Caco-2 (cell line): Measurements from ENCODE around the gene MINK1. TPM values are rescaled to one million over a fixed set of nuclear protein-coding genes. Genes with fewer than 3 reads are reported as not detected.
A peak's percentile ranks its signal among the peaks of the same experiment; 100 is the strongest.
"Not testable (repeated sequence)": the region's sequence is repeated elsewhere in the genome, so short reads cannot be mapped to it uniquely, and the experiment has no call there.

Experiments used
- BruUV-seq: library from RNA; stranded (reverse); fragments of 400-500 nt; replicated peaks from 2 replicates; lab custom pipeline; 2021; lab: Mats Ljungman, UMichigan
- CTCF ChIA-PET: fragments of 300-600 bp; sonication (Branson Sonifier 250); formaldehyde crosslinking; loops from one replicate; lab custom pipeline; 2022; ENCODE audit warnings: antibody characterized with exemption; lab: Charles Lee
- POLR2A ChIA-PET: fragments of 300-600 bp; sonication (Branson Sonifier 250); formaldehyde crosslinking; loops from one replicate; lab custom pipeline; 2022; ENCODE audit warnings: antibody characterized with exemption; lab: Charles Lee
- DNase-seq, 2 experiments: peaks; one replicate each; pipeline versions ENCODE4 v3.0.0 to v3.0.0-alpha.2; 2020 to 2022
- H3K27me3 ChIP-seq: replicated peaks from 2 replicates; pipeline ENCODE4 v1.6.0; 2011; ENCODE audit warnings: low read length; ENCODE audit not compliant: control insufficient read depth, insufficient read depth
- H3K36me3 ChIP-seq: 2 replicates; pipeline ENCODE4 v1.5.1; 2011; ENCODE audit warnings: low read length; ENCODE audit not compliant: control insufficient read depth, insufficient read depth
- H3K4me1 ChIP-seq: fragments of 250-450 bp; sonication (Bioruptor Pico); 2 replicates; pipeline ENCODE4 v1.5.1; 2020; ENCODE audit warnings: mild to moderate bottlenecking
- H3K4me3 ChIP-seq: 2 replicates; pipeline ENCODE4 v1.5.1; 2011; ENCODE audit warnings: low read depth, mild to moderate bottlenecking, control low read depth, low read length
- H3K9me3 ChIP-seq: fragments of 250-450 bp; sonication (Bioruptor Pico); 2 replicates; pipeline ENCODE4 v1.5.1; 2020; ENCODE audit warnings: mild to moderate bottlenecking, moderate library complexity
- H3K27ac Mint-ChIP-seq: one replicate; pipeline ENCODE4 v1.8.0; 2022; ENCODE audit warnings: mixed read lengths; ENCODE audit not compliant: unreplicated experiment
- H3K27me3 Mint-ChIP-seq: one replicate; pipeline ENCODE4 v1.8.0; 2022; ENCODE audit warnings: mixed read lengths; ENCODE audit not compliant: insufficient read depth, unreplicated experiment
- H3K36me3 Mint-ChIP-seq: one replicate; pipeline ENCODE4 v1.8.0; 2022; ENCODE audit warnings: mild to moderate bottlenecking, mixed read lengths; ENCODE audit not compliant: insufficient read depth, unreplicated experiment
- H3K4me1 Mint-ChIP-seq: one replicate; pipeline ENCODE4 v1.8.0; 2022; ENCODE audit warnings: low read depth, mixed read lengths; ENCODE audit not compliant: unreplicated experiment
- H3K4me3 Mint-ChIP-seq: one replicate; pipeline ENCODE4 v1.8.0; 2022; ENCODE audit warnings: mild to moderate bottlenecking, moderate library complexity, mixed read lengths; ENCODE audit not compliant: unreplicated experiment
- H3K9me3 Mint-ChIP-seq: one replicate; pipeline ENCODE4 v1.8.0; 2022; ENCODE audit warnings: mixed read lengths; ENCODE audit not compliant: unreplicated experiment
- intact Hi-C: fragments of 100-400 bp; cut with micrococcal nuclease; formaldehyde crosslinking; loops from one replicate; pipeline ENCODE4 v1.10.0; 2022; ENCODE audit not compliant: unreplicated experiment
- total RNA-seq: library from RNA; stranded (reverse); gene quantifications from 2 replicates; pipeline ENCODE4 v1.2.3, GENCODE V29; 2022
- TF ChIP-seq, protein P1 (sequence below), 2 experiments: fragments of 200-600 bp in 1 of 2; IDR thresholded peaks; 1 replicate in 1 of 2; 2 replicates in 1 of 2; pipeline versions ENCODE4 v1.5.1 to v1.8.0; 2011 to 2022; ENCODE audit warnings: antibody characterized with exemption in 1 of 2, control low read depth in 1 of 2, inconsistent platforms in 1 of 2, low read depth in 1 of 2, low read length in 1 of 2, mild to moderate bottlenecking in 1 of 2, moderate library complexity in 1 of 2; ENCODE audit not compliant: insufficient read depth in 1 of 2, severe bottlenecking in 1 of 2, unreplicated experiment in 1 of 2

Gene MINK1
- total RNA-seq, 1 experiment from 2014 or later = 47.7 TPM

DNA sequence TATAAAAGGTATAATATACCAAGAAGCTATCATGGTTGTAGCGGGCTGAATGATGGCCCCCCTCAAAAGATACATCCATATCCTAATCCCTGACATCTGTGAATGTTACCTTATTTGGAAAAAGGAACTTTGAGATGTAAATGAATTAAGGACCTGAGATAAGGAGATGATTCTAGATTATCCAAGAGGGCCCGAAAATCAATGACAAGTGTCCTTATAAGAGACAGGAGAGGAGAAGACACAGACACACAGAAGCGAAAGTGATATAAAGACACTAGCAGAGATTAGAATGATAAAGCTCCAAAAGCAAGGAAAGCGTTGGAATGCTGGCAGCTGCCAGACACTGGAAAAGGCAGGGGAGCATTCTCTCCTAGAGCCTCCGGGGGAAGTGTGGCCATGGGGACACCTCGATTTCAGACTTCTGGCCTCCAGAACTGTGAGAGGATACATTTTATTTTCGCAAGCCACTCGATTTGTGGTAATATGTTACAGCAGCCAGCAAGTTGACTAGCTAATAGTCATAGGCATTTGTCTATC lies 86.4 kb downstream of the MINK1 start:
- ChIA-PET CTCF (no interaction called here), POLR2A (no interaction called here)
- Histone ChIP-seq H3K9me3 (no peaks in the 10 kb centered on the region), H3K36me3 (no peaks in the 10 kb centered on the region), H3K4me3 (no peak overlapping the region), H3K4me1 (no peaks in the 10 kb centered on the region), H3K27me3 (no peaks in the 10 kb centered on the region)
- Mint-ChIP-seq H3K27me3 (no peaks in the 10 kb centered on the region), H3K36me3 (no peaks in the 10 kb centered on the region), H3K9me3 (no peaks in the 10 kb centered on the region), H3K27ac (no peak overlapping the region), H3K4me1 (no peaks in the 10 kb centered on the region), H3K4me3 (no peak overlapping the region)
- intact Hi-C loops = no loop called here
- TF ChIP-seq, protein P1, sequence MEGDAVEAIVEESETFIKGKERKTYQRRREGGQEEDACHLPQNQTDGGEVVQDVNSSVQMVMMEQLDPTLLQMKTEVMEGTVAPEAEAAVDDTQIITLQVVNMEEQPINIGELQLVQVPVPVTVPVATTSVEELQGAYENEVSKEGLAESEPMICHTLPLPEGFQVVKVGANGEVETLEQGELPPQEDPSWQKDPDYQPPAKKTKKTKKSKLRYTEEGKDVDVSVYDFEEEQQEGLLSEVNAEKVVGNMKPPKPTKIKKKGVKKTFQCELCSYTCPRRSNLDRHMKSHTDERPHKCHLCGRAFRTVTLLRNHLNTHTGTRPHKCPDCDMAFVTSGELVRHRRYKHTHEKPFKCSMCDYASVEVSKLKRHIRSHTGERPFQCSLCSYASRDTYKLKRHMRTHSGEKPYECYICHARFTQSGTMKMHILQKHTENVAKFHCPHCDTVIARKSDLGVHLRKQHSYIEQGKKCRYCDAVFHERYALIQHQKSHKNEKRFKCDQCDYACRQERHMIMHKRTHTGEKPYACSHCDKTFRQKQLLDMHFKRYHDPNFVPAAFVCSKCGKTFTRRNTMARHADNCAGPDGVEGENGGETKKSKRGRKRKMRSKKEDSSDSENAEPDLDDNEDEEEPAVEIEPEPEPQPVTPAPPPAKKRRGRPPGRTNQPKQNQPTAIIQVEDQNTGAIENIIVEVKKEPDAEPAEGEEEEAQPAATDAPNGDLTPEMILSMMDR (IDR thresholded peaks at IDR 0.05; ENCODE audit: insufficient read depth in 1 of 2, low read depth in 1 of 2, low read length in 1 of 2, severe bottlenecking in 1 of 2, unreplicated experiment in 1 of 2) = no peak
- DNase-seq = no peak
- BruUV-seq = no TSS peak

DNA sequence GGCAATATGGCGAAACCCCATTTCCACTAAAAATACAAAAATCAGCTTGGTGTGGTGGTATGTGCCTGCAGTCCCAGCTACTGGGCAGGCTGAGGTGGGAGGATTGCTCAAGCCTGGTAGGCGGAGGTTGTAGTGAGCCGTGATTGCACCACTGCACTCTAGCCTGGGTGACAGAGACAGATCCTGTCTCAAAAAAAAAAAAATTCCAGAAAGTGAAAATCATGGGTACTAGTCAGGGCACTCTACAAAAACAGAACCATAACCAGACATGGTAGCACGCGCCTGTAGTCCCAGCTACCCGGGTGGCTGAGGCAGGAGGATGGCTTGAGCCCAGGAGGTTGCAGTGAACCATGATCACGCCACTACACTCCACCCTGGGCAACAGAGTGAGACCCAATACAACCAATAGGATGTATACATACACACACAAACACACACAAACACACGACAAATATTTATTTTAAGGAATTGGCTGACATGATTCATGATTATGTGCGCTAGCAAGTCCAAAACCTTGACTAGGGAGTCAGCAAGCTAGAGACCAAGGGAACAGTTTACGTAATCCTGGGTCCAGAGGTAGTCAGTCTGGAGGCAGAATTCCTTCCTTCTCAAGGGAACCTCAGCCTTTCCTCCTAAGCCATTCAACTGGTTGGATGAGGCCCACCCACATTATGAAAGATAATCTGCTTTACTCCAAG lies 87.4 kb downstream of the MINK1 start:
- H3K27me3 ChIP-seq = no peaks in the 10 kb centered on the region
- ChIA-PET POLR2A (no interaction called here), CTCF (no interaction called here)
- no peaks in the 10 kb centered on the region for H3K36me3 ChIP-seq
- no peaks in the 10 kb centered on the region for H3K4me1 ChIP-seq
- H3K4me3 ChIP-seq = no peak overlapping the region
- intact Hi-C loops = no loop called here
- no peaks in the 10 kb centered on the region for H3K9me3 ChIP-seq
- H3K27ac Mint-ChIP-seq = no peak overlapping the region
- H3K4me1 Mint-ChIP-seq = no peaks in the 10 kb centered on the region
- H3K9me3 Mint-ChIP-seq = no peaks in the 10 kb centered on the region
- no peaks in the 10 kb centered on the region for H3K36me3 Mint-ChIP-seq
- peak in 1 of 2 experiments; percentile 25 for DNase-seq
- H3K27me3 Mint-ChIP-seq = no peaks in the 10 kb centered on the region
- TF ChIP-seq, protein P1 (IDR thresholded peaks at IDR 0.05; ENCODE audit: insufficient read depth in 1 of 2, low read depth in 1 of 2, low read length in 1 of 2, severe bottlenecking in 1 of 2, unreplicated experiment in 1 of 2) = no peak
- no TSS peak for BruUV-seq
- no peak overlapping the region for H3K4me3 Mint-ChIP-seq

DNA sequence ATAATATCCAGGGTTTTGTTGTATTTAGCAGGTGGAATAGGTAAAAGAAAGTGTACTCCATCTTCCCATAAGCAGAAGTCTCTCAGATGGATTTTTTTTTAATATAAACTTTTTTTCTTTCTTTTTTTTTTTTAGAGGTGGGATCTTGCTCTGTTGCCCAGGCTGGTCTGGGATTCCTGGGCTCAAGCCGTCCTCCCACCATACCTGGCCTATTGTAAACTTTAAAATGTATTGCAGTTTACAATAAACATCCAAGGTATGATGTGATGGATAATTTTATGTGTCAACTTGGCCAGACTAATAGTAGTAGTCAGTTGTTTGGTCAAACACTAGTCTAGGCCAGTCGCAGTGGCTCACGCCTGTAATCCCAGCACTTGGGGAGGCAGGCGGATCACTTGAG lies 88.2 kb downstream of the MINK1 start:
- ChIA-PET CTCF (no interaction called here), POLR2A (no interaction called here)
- intact Hi-C loops = no loop called here
- Histone ChIP-seq H3K27me3 (no peaks in the 10 kb centered on the region), H3K9me3 (no peaks in the 10 kb centered on the region), H3K36me3 (no peaks in the 10 kb centered on the region), H3K4me3 (no peak overlapping the region), H3K4me1 (no peaks in the 10 kb centered on the region)
- Mint-ChIP-seq H3K4me1 (no peaks in the 10 kb centered on the region), H3K27ac (no peak overlapping the region), H3K27me3 (no peaks in the 10 kb centered on the region), H3K36me3 (no peaks in the 10 kb centered on the region), H3K9me3 (no peaks in the 10 kb centered on the region), H3K4me3 (no peak overlapping the region)
- TF ChIP-seq, protein P1 (IDR thresholded peaks at IDR 0.05; ENCODE audit: insufficient read depth in 1 of 2, low read depth in 1 of 2, low read length in 1 of 2, severe bottlenecking in 1 of 2, unreplicated experiment in 1 of 2) = no peak
- BruUV-seq = no TSS peak
- no peak for DNase-seq

DNA sequence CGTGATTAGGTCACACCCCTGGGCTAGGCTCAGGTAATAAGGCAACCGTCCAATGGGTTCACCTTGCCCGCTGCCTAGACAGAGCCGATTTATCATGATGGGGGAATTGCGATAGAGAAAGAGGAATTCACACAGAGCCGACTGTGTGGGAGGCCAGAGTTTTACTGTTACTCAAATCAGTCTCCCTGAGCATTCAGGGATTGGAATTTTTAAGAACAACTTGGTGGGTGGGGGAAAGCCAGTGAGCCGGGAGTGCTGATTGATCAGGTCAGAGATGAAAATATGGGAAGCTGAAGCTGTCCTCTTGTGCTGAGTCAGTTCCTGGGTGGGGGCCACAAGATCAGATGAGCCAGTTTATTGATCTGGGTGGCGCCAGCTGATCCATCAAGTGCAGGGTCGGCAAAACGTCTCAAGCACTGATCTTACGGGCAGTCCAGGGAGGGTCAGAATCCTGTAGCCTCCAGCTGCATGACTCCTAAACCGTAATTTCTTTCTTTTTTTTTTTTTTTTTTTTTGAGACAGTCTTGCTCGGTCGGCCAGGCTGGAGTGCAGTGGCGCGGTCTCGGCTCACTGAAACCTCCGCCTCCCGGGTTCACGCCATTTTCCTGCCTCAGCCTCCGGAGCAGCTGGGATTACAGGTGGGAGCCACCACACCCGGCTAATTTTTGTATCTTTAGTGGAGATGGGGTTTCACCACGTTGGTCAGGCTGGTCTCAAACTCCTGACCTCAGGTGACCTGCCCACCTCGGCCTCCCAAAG lies 93.6 kb downstream of the MINK1 start:
- H3K4me1 ChIP-seq, H3K27ac Mint-ChIP-seq, H3K4me1 Mint-ChIP-seq, intact Hi-C loops, DNase-seq, CTCF ChIA-PET, H3K9me3 Mint-ChIP-seq, H3K27me3 Mint-ChIP-seq, H3K36me3 ChIP-seq, H3K36me3 Mint-ChIP-seq, H3K4me3 ChIP-seq, H3K27me3 ChIP-seq, H3K4me3 Mint-ChIP-seq, H3K9me3 ChIP-seq, BruUV-seq: not testable (repeated sequence)
- POLR2A ChIA-PET = interaction anchor here (1.2 kb wide), 1 partner anchor 14 kb away, joined by 9 read pairs; the partner anchor contains the start of genes RNF167 and SLC25A11
